SK-MEL-5 (cell line): ENCODE results near the gene SIX2. TPM values are rescaled to one million over a fixed set of nuclear protein-coding genes. Genes with fewer than 3 reads are reported as not detected.
"Not testable (repeated sequence)": the region's sequence is repeated elsewhere in the genome, so short reads cannot be mapped to it uniquely, and the experiment has no call there.

ENCODE experiments used
- DNase-seq: peaks from one replicate; pipeline ENCODE4 v3.0.0-alpha.2; 2016; ENCODE audit warnings: low read depth, low spot score
- in situ Hi-C: cut with HindIII; loops from 2 replicates; pipeline ENCODE4 v1.10.0; 2016; ENCODE audit warnings: low sequenced_read_pairs, high pct_unique_total_duplicates, low pct_unique_long_range_greater_than_20kb
- polyA plus RNA-seq, 2 experiments: library from polyadenylated mRNA; depleted of rRNA; stranded (reverse); fragments of >200 nt; gene quantifications; 2 replicates each; pipeline ENCODE4 v1.2.3, GENCODE V29; 2015
- total RNA-seq: library from RNA; depleted of rRNA; stranded (reverse); fragments of >200 nt; shearing (Covaris generic); gene quantifications from 2 replicates; pipeline ENCODE4 v1.2.3, GENCODE V29; 2014; rRNA removed

SIX2 gene
- total RNA-seq, result not detected in 2 replicates
- polyA plus RNA-seq (2015; cell fraction: cytosol; rRNA removed), result not detected in 2 replicates
- 0.26 TPM in 1 of 2 replicates, not detected in the other for polyA plus RNA-seq (2015; cell fraction: nucleus; rRNA removed)

- DNase-seq, result no peak
- in situ Hi-C loops, result no loop called here
Measured at GRCh38 chr2:45009303-45009927, at the start of gene SIX2. Gene SIX2 (minus strand): TSS chr2:45009452. CDS start chr2:45009110, 342 bp downstream.

GRCh38 chr2:45055162-45055605 lies 45.9 kb upstream of the SIX2 start:
- in situ Hi-C loops, result no loop called here
- DNase-seq, result no peak

- DNase-seq, result no peak
- in situ Hi-C loops, result no loop called here
Measured at GRCh38 chr2:45053966-45054365, 44.7 kb upstream of the SIX2 start.

GRCh38 chr2:45052388-45052928 lies 43.2 kb upstream of the SIX2 start:
- in situ Hi-C loops, result no loop called here
- no peak for DNase-seq

- in situ Hi-C loops, result no loop called here
Measured at GRCh38 chr2:45049569-45050336, 40.5 kb upstream of the SIX2 start.

GRCh38 chr2:45047301-45047700 lies 38.0 kb upstream of the SIX2 start:
- DNase-seq, result no peak
- in situ Hi-C loops, result no loop called here

More at GRCh38 chr2:45049569-45050336, 40.5 kb upstream of the SIX2 start:
- no peak for DNase-seq

GRCh38 chr2:45046786-45047185 lies 37.5 kb upstream of the SIX2 start:
- in situ Hi-C loops, result no loop called here
- DNase-seq, result no peak

- no peak for DNase-seq
- in situ Hi-C loops, result no loop called here
Measured at GRCh38 chr2:45045706-45046105, 36.5 kb upstream of the SIX2 start.

- in situ Hi-C loops, result no loop called here
- DNase-seq, result no peak
Measured at GRCh38 chr2:45044916-45045315, 35.7 kb upstream of the SIX2 start.

GRCh38 chr2:45043174-45043573 lies 33.9 kb upstream of the SIX2 start:
- DNase-seq, result no peak
- in situ Hi-C loops, result no loop called here

GRCh38 chr2:45042401-45042800 lies 33.1 kb upstream of the SIX2 start:
- in situ Hi-C loops, result no loop called here

GRCh38 chr2:45040786-45041185 lies 31.5 kb upstream of the SIX2 start:
- DNase-seq, result no peak
- in situ Hi-C loops, result no loop called here

More at GRCh38 chr2:45042401-45042800, 33.1 kb upstream of the SIX2 start:
- DNase-seq, result no peak

- DNase-seq, in situ Hi-C loops: not testable (repeated sequence)
Measured at GRCh38 chr2:45039804-45040203, 30.6 kb upstream of the SIX2 start.

- in situ Hi-C loops, result not testable (repeated sequence)
Measured at GRCh38 chr2:45038861-45039260, 29.6 kb upstream of the SIX2 start.

GRCh38 chr2:45033302-45033701 lies 24.1 kb upstream of the SIX2 start:
- DNase-seq, result no peak
- in situ Hi-C loops, result no loop called here

More at GRCh38 chr2:45038861-45039260, 29.6 kb upstream of the SIX2 start:
- not testable (repeated sequence) for DNase-seq

- DNase-seq, result no peak
- in situ Hi-C loops, result no loop called here
Measured at GRCh38 chr2:45031028-45031427, 21.8 kb upstream of the SIX2 start.

GRCh38 chr2:45030553-45030952 lies 21.3 kb upstream of the SIX2 start:
- no peak for DNase-seq
- in situ Hi-C loops, result no loop called here

- in situ Hi-C loops, result no loop called here
- DNase-seq, result no peak
Measured at GRCh38 chr2:45029215-45029614, 20.0 kb upstream of the SIX2 start.
